Endothelial cell of umbilical vein (primary cell): ENCODE data around the gene LIPH.

ENCODE experiments used
- CTCF ChIP-seq, 2 donors: IDR thresholded peaks; 1 replicate in 1 of 2; 2 replicates in 1 of 2; pipeline ENCODE4 v1.5.1; 2011; ENCODE audit warnings: low read length in 2 of 2, mild to moderate bottlenecking in 2 of 2, moderate library complexity in 2 of 2, control low read depth in 1 of 2, inconsistent platforms in 1 of 2, low read depth in 1 of 2; ENCODE audit not compliant: insufficient read depth in 1 of 2; ENCODE audit errors: extremely low read depth in 1 of 2
- EZH2 ChIP-seq: IDR thresholded peaks from 2 replicates; pipeline ENCODE4 v1.6.1; 2012; ENCODE audit warnings: borderline replicate concordance, low read depth, mild to moderate bottlenecking, moderate library complexity, low read length, inconsistent platforms; ENCODE audit not compliant: severe bottlenecking
- FOS ChIP-seq: IDR thresholded peaks from 2 replicates; pipeline ENCODE4 v1.6.1; 2011; ENCODE audit warnings: mild to moderate bottlenecking, low read length, moderate library complexity, borderline replicate concordance; ENCODE audit not compliant: insufficient read depth
- GATA2 ChIP-seq: IDR thresholded peaks from 2 replicates; pipeline ENCODE4 v1.7.0; 2011; ENCODE audit warnings: low read depth, mild to moderate bottlenecking, moderate library complexity, mixed read lengths, low read length; ENCODE audit not compliant: insufficient read length, insufficient read depth
- JUN ChIP-seq: IDR thresholded peaks from 2 replicates; pipeline ENCODE4 v1.6.1; 2011; ENCODE audit warnings: borderline replicate concordance, low read depth; ENCODE audit not compliant: insufficient read length, insufficient read depth
- MYC ChIP-seq: IDR thresholded peaks from one replicate; pipeline ENCODE4 v1.6.1; 2011; ENCODE audit warnings: mild to moderate bottlenecking, low read depth, low read length
- POLR2A ChIP-seq: IDR thresholded peaks from 2 replicates; pipeline ENCODE4 v1.6.1; 2012; ENCODE audit warnings: low read depth, mild to moderate bottlenecking, control low read depth, low read length
- POLR2AphosphoS5 ChIP-seq: IDR thresholded peaks from 2 replicates; pipeline ENCODE4 v1.6.1; 2012; ENCODE audit warnings: low read depth, mild to moderate bottlenecking, control low read depth, low read length, moderate library complexity; ENCODE audit not compliant: insufficient read depth
- TF ChIP-seq, protein P1 (sequence below): IDR thresholded peaks from 2 replicates; pipeline ENCODE4 v1.6.1; 2011; ENCODE audit not compliant: insufficient read depth, insufficient read length

DNA sequence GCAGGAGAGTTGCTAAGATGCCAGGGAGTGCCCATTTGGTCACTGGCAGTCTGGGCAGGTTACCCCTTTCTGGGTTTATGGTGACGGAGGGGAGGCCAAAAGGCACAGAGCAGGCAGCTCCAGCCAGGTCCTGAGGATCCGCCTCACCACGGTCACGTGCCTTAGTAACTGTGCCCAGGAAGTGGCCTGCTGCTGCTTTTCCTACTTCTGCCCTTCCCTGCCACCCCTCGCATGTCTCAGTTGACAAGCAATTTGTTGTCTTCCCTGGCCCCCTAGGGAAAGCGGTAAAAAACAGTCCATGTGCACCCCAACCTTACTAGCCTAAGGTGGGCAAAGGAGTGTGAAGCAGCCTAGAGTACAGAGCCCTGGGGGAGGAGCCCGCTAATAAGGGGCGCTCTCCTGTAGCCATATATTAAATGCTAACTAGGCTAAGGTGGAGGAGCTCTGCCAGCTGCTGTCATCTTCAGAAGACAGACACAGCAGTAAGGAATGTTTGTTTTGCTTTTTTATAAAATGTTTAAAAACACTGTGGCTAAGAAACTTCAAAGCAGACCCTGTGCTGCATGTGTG is 9.1 kb upstream of the LIPH start:
- no peak for TF ChIP-seq CTCF (IDR thresholded peaks at IDR 0.05; ENCODE audit: extremely low read depth in 1 of 2, insufficient read depth in 1 of 2, low read depth in 1 of 2, low read length in 2 of 2)
- TF ChIP-seq GATA2, result no peak
- TF ChIP-seq, protein P1, sequence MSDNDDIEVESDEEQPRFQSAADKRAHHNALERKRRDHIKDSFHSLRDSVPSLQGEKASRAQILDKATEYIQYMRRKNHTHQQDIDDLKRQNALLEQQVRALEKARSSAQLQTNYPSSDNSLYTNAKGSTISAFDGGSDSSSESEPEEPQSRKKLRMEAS, result no peak
- no peak for TF ChIP-seq FOS
- TF ChIP-seq POLR2A, result no peak
- no peak for TF ChIP-seq MYC
- no peak for TF ChIP-seq POLR2AphosphoS5
- no peak for TF ChIP-seq EZH2
- TF ChIP-seq JUN, result no peak
